OCI-LY7 (cell line): Measurements from ENCODE around the gene TNFRSF8. TPM values are rescaled to one million over a fixed set of nuclear protein-coding genes. Genes with fewer than 3 reads are reported as not detected.

Experiments
- BruUV-seq: library from RNA; stranded (reverse); fragments of 400-500 nt; replicated peaks from 2 replicates; lab custom pipeline; 2021; lab: Mats Ljungman, UMichigan
- CTCF ChIA-PET: fragments of 300-600 bp; sonication (Branson Sonifier 250); formaldehyde crosslinking; loops from one replicate; lab custom pipeline; 2022; ENCODE audit warnings: antibody characterized with exemption; ENCODE audit not compliant: unreplicated experiment; lab: Charles Lee
- POLR2A ChIA-PET: fragments of 300-600 bp; sonication (Branson Sonifier 250); formaldehyde crosslinking; loops from one replicate; lab custom pipeline; 2022; ENCODE audit warnings: antibody characterized with exemption; lab: Charles Lee
- DNase-seq: peaks from one replicate; pipeline ENCODE4 v3.0.0-alpha.2; 2015; ENCODE audit warnings: low spot score
- H2AFZ ChIP-seq: fragments of 200-600 bp; sonication (generic), shearing (Covaris generic); 2 replicates; pipeline ENCODE4 v1.6.1; 2014; ENCODE audit warnings: mild to moderate bottlenecking, antibody characterized with exemption, low read length, moderate library complexity
- H3K27ac ChIP-seq: fragments of 200-600 bp; sonication (generic); 2 replicates; pipeline ENCODE4 v1.5.1; 2014; ENCODE audit warnings: mixed run types, low read depth, mild to moderate bottlenecking, moderate library complexity, low read length, inconsistent platforms; ENCODE audit not compliant: poor library complexity, severe bottlenecking
- H3K36me3 ChIP-seq: fragments of 200-600 bp; sonication (generic); 2 replicates; pipeline ENCODE4 v1.6.1; 2014; ENCODE audit warnings: mild to moderate bottlenecking, antibody characterized with exemption, low read length, moderate library complexity, mixed read lengths; ENCODE audit not compliant: insufficient read depth
- H3K4me1 ChIP-seq: fragments of 200-600 bp; sonication (generic); 2 replicates; pipeline ENCODE4 v1.5.1; 2014; ENCODE audit warnings: mild to moderate bottlenecking, low read length; ENCODE audit not compliant: insufficient read depth, poor library complexity, severe bottlenecking
- H3K4me2 ChIP-seq: fragments of 200-600 bp; sonication (generic); 2 replicates; pipeline ENCODE4 v1.6.1; 2014; ENCODE audit warnings: mild to moderate bottlenecking, low read length
- H3K4me3 ChIP-seq: fragments of 200-600 bp; sonication (generic); 2 replicates; pipeline ENCODE4 v1.5.1; 2014; ENCODE audit warnings: mild to moderate bottlenecking, low read depth, low read length; ENCODE audit not compliant: poor library complexity, severe bottlenecking
- H3K79me2 ChIP-seq: fragments of 200-600 bp; sonication (generic); 2 replicates; pipeline ENCODE4 v1.6.1; 2016; ENCODE audit warnings: low read depth, mild to moderate bottlenecking, low read length, moderate library complexity, mixed read lengths; ENCODE audit not compliant: insufficient read depth
- H3K9me2 ChIP-seq: fragments of 200-600 bp; sonication (generic); 2 replicates; pipeline ENCODE4 v1.6.1; 2016; ENCODE audit warnings: mild to moderate bottlenecking, low read length, mixed read lengths; ENCODE audit not compliant: insufficient read depth
- H3K9me3 ChIP-seq: fragments of 200-600 bp; sonication (generic); 2 replicates; pipeline ENCODE4 v1.6.1; 2014; ENCODE audit warnings: mild to moderate bottlenecking, mixed run types, low read length, mixed read lengths
- H4K20me1 ChIP-seq: fragments of 200-600 bp; sonication (generic); 2 replicates; pipeline ENCODE4 v1.6.1; 2014; ENCODE audit warnings: mild to moderate bottlenecking, antibody characterized with exemption, low read length, moderate library complexity, mixed read lengths; ENCODE audit not compliant: insufficient read depth
- CTCF ChIP-seq: fragments of 200-600 bp; sonication (generic); conservative IDR thresholded peaks from 2 replicates; pipeline ENCODE4 v1.5.1; 2014; ENCODE audit warnings: mild to moderate bottlenecking, antibody characterized with exemption, low read length, moderate library complexity, mixed read lengths
- EZH2phosphoT487 ChIP-seq: fragments of 200-600 bp; sonication (generic); IDR thresholded peaks from 2 replicates; pipeline ENCODE4 v1.6.1; 2018; ENCODE audit warnings: low read depth, borderline replicate concordance, mild to moderate bottlenecking, mixed run types, antibody characterized with exemption, low read length, moderate library complexity, mixed read lengths
- intact Hi-C: fragments of 100-400 bp; cut with micrococcal nuclease; formaldehyde crosslinking; loops from one replicate; pipeline ENCODE4 v1.10.0; 2022; ENCODE audit not compliant: unreplicated experiment
- total RNA-seq, 2 experiments: library from RNA; depleted of rRNA in 1 of 2; stranded (reverse); fragments of >200 nt in 1 of 2; shearing (Covaris generic) in 1 of 2; gene quantifications; 2 replicates each; pipeline ENCODE4 v1.2.3, GENCODE V29; 2014 to 2022

TNFRSF8 gene
- total RNA-seq, 2 experiments from 2014 or later: 0.29 TPM; not detected in 1

GRCh38 chr1:12173041-12173509, 110.0 kb downstream of the TNFRSF8 start:
- Histone ChIP-seq H3K4me1 (no peaks in the 10 kb centered on the region), H3K9me2 (no peaks in the 10 kb centered on the region), H3K4me3 (no peak overlapping the region), H3K27ac (no peak overlapping the region), H4K20me1 (no peaks in the 10 kb centered on the region), H2AFZ (no peak overlapping the region), H3K79me2 (no peaks in the 10 kb centered on the region), H3K36me3 (no peaks in the 10 kb centered on the region), H3K4me2 (no peak overlapping the region), H3K9me3 (no peaks in the 10 kb centered on the region)
- no peak for DNase-seq
- POLR2A ChIA-PET: no interaction called here
- CTCF ChIA-PET: no interaction called here
- TF ChIP-seq CTCF (no peak), EZH2phosphoT487 (no peak)
- BruUV-seq: no TSS peak
- intact Hi-C loops: no loop called here

- no TSS peak for BruUV-seq
- Histone ChIP-seq H2AFZ (no peak overlapping the region), H3K4me3 (no peak overlapping the region), H3K36me3 (no peaks in the 10 kb centered on the region), H3K27ac (no peak overlapping the region), H3K9me2 (no peaks in the 10 kb centered on the region), H3K9me3 (no peaks in the 10 kb centered on the region), H3K4me2 (no peak overlapping the region), H4K20me1 (no peaks in the 10 kb centered on the region), H3K79me2 (no peaks in the 10 kb centered on the region), H3K4me1 (no peaks in the 10 kb centered on the region)
- DNase-seq: no peak
- POLR2A ChIA-PET: no interaction called here
- CTCF ChIA-PET: no interaction called here
- TF ChIP-seq EZH2phosphoT487 (no peak), CTCF (no peak)
- intact Hi-C loops: no loop called here
Observed at GRCh38 chr1:12173631-12174121, 110.6 kb downstream of the TNFRSF8 start.

GRCh38 chr1:12174924-12175810, 112.1 kb downstream of the TNFRSF8 start:
- H3K79me2 ChIP-seq: no peaks in the 10 kb centered on the region
- ChIA-PET POLR2A (interaction anchor here (0.5 kb wide), 1 partner anchor 38 kb away, joined by 3 read pairs; no protein-coding TSS in a partner anchor), CTCF (no interaction called here)
- H4K20me1 ChIP-seq: no peaks in the 10 kb centered on the region
- no peak overlapping the region for H3K27ac ChIP-seq
- H3K9me2 ChIP-seq: no peaks in the 10 kb centered on the region
- H3K4me2 ChIP-seq: no peak overlapping the region
- no peak for TF ChIP-seq EZH2phosphoT487
- no peak for TF ChIP-seq CTCF
- H2AFZ ChIP-seq: no peak overlapping the region
- no TSS peak for BruUV-seq
- peaks cover 8% of the 10 kb centered on the region for H3K4me1 ChIP-seq
- no peak for DNase-seq
- H3K4me3 ChIP-seq: no peak overlapping the region
- intact Hi-C loops: no loop called here
- H3K9me3 ChIP-seq: no peaks in the 10 kb centered on the region
- H3K36me3 ChIP-seq: no peaks in the 10 kb centered on the region
